IMR-90 (cell line): Measurements from ENCODE around the gene SMAD7. TPM values are rescaled to one million over a fixed set of nuclear protein-coding genes. Genes with fewer than 3 reads are reported as not detected.

ENCODE experiments used
- ATAC-seq: fragments of 200-7000 bp; cut with Tn5 transposase; 2 replicates; pipeline ENCODE4 v1.9.1; 2020; ENCODE audit warnings: low read depth, mild to moderate bottlenecking, moderate library complexity
- BruUV-seq: library from RNA; stranded (reverse); fragments of 400-500 nt; replicated peaks from 2 replicates; lab custom pipeline; 2021; lab: Mats Ljungman, UMichigan
- CTCF ChIA-PET: fragments of 300-600 bp; formaldehyde crosslinking; extraction: SDS; loops from one replicate; lab custom pipeline; 2021; ENCODE audit warnings: antibody characterized with exemption; lab: Yijun Ruan, JAX
- POLR2A ChIA-PET: fragments of 300-600 bp; sonication (Branson Sonifier 250); formaldehyde crosslinking; loops from one replicate; lab custom pipeline; 2022; ENCODE audit warnings: antibody characterized with exemption; ENCODE audit not compliant: unreplicated experiment; lab: Charles Lee
- DNase-seq: peaks from one replicate; pipeline ENCODE4 v3.0.0; 2013
- H2AFZ ChIP-seq: replicated peaks from 2 replicates; pipeline ENCODE3; 2013; ENCODE audit warnings: low read length, mild to moderate bottlenecking; ENCODE audit not compliant: poor library complexity
- H2AK5ac ChIP-seq: 2 replicates; pipeline ENCODE4 v1.6.1; 2013; ENCODE audit warnings: low read depth, low read length, inconsistent platforms
- H2AK9ac ChIP-seq: replicated peaks from 2 replicates; pipeline ENCODE3; 2013; ENCODE audit warnings: mild to moderate bottlenecking, low read depth, low read length, moderate library complexity; ENCODE audit not compliant: poor library complexity
- H2BK120ac ChIP-seq: 2 replicates; pipeline ENCODE4 v1.6.1; 2013; ENCODE audit warnings: low read depth, low read length, inconsistent platforms
- H2BK15ac ChIP-seq: 3 replicates; pipeline ENCODE4 v1.6.1; 2013; ENCODE audit warnings: low read depth, low read length, inconsistent platforms
- H2BK20ac ChIP-seq: 2 replicates; pipeline ENCODE4 v1.6.1; 2013; ENCODE audit warnings: low read depth, mild to moderate bottlenecking, inconsistent platforms, low read length, moderate library complexity
- H2BK5ac ChIP-seq: 2 replicates; pipeline ENCODE4 v1.6.1; 2013; ENCODE audit warnings: mild to moderate bottlenecking, low read depth, low read length, inconsistent platforms; ENCODE audit not compliant: poor library complexity, severe bottlenecking
- H3K14ac ChIP-seq: replicated peaks from 2 replicates; pipeline ENCODE4 v1.6.1; 2013; ENCODE audit warnings: low read depth, low read length, inconsistent platforms
- H3K18ac ChIP-seq: 2 replicates; pipeline ENCODE4 v1.6.1; 2013; ENCODE audit warnings: low read depth, low read length, control low read depth
- H3K23ac ChIP-seq: 2 replicates; pipeline ENCODE4 v1.6.1; 2013; ENCODE audit warnings: low read depth, low read length, inconsistent platforms
- H3K27ac ChIP-seq: 2 replicates; pipeline ENCODE4 v1.5.1; 2013; ENCODE audit warnings: mild to moderate bottlenecking, control low read depth, low read length; ENCODE audit not compliant: insufficient read depth
- H3K27me3 ChIP-seq: 2 replicates; pipeline ENCODE4 v1.6.1; 2013; ENCODE audit warnings: low read length; ENCODE audit not compliant: control insufficient read depth, insufficient read depth
- H3K36me3 ChIP-seq: 2 replicates; pipeline ENCODE4 v1.6.1; 2013; ENCODE audit warnings: low read length, mixed read lengths; ENCODE audit not compliant: control insufficient read depth, insufficient read depth
- H3K4ac ChIP-seq: 2 replicates; pipeline ENCODE4 v1.6.1; 2013; ENCODE audit warnings: low read depth, low read length, inconsistent platforms
- H3K4me1 ChIP-seq: 2 replicates; pipeline ENCODE4 v1.6.1; 2013; ENCODE audit warnings: low read length, mixed read lengths; ENCODE audit not compliant: control insufficient read depth, insufficient read depth
- H3K4me2 ChIP-seq: 2 replicates; pipeline ENCODE4 v1.6.1; 2013; ENCODE audit warnings: low read depth, mild to moderate bottlenecking, control low read depth, low read length, moderate library complexity
- H3K4me3 ChIP-seq: 2 replicates; pipeline ENCODE4 v1.5.1; 2013; ENCODE audit warnings: low read depth, mild to moderate bottlenecking, control low read depth, low read length, moderate library complexity; ENCODE audit not compliant: insufficient read depth
- H3K56ac ChIP-seq: 2 replicates; pipeline ENCODE4 v1.6.1; 2013; ENCODE audit warnings: low read length, inconsistent platforms; ENCODE audit not compliant: insufficient read depth; ENCODE audit errors: extremely low read depth
- H3K79me1 ChIP-seq, 2 experiments: 2 replicates each; pipeline ENCODE4 v1.6.1; 2013; ENCODE audit warnings: low read length in 2 of 2, inconsistent platforms in 1 of 2, low read depth in 1 of 2
- H3K9ac ChIP-seq: 2 replicates; pipeline ENCODE4 v1.6.1; 2013; ENCODE audit warnings: low read depth, low read length, control low read depth
- H3K9me1 ChIP-seq: 2 replicates; pipeline ENCODE4 v1.6.1; 2013; ENCODE audit warnings: low read length, inconsistent platforms; ENCODE audit not compliant: insufficient read depth
- H3K9me3 ChIP-seq: 2 replicates; pipeline ENCODE4 v1.6.1; 2013; ENCODE audit warnings: low read length; ENCODE audit not compliant: control insufficient read depth, insufficient read depth
- H4K20me1 ChIP-seq: 2 replicates; pipeline ENCODE4 v1.6.1; 2013; ENCODE audit warnings: low read length, inconsistent platforms; ENCODE audit not compliant: insufficient read depth
- H4K5ac ChIP-seq: 2 replicates; pipeline ENCODE4 v1.6.1; 2013; ENCODE audit warnings: mild to moderate bottlenecking, low read depth, low read length, control low read depth
- H4K8ac ChIP-seq, 2 experiments: 2 replicates each; pipeline ENCODE4 v1.6.1; 2013; ENCODE audit warnings: low read depth in 2 of 2, low read length in 2 of 2, control low read depth in 1 of 2, inconsistent platforms in 1 of 2
- H4K91ac ChIP-seq: 2 replicates; pipeline ENCODE4 v1.6.1; 2013; ENCODE audit warnings: low read depth, low read length, inconsistent platforms; ENCODE audit not compliant: insufficient read depth
- BHLHE40 ChIP-seq: fragments of 150-350 bp; IDR thresholded peaks from 2 replicates; pipeline ENCODE4 v1.6.1; 2016; ENCODE audit warnings: mild to moderate bottlenecking, low read depth, low read length
- CHD1 ChIP-seq: IDR thresholded peaks from 2 replicates; pipeline ENCODE4 v1.6.1; 2012; ENCODE audit warnings: low read depth, low read length, improper control_type of control experiment
- FOS ChIP-seq: fragments of 150-350 bp; IDR thresholded peaks from 2 replicates; pipeline ENCODE4 v1.6.1; 2016; ENCODE audit warnings: low read depth, low read length
- MAFK ChIP-seq: IDR thresholded peaks from 2 replicates; pipeline ENCODE4 v1.6.1; 2012; ENCODE audit warnings: low read depth, low read length, improper control_type of control experiment
- MAZ ChIP-seq: IDR thresholded peaks from 2 replicates; pipeline ENCODE4 v1.6.1; 2012; ENCODE audit warnings: low read depth, mild to moderate bottlenecking, low read length, improper control_type of control experiment, moderate library complexity, borderline replicate concordance
- NFE2L2 ChIP-seq: fragments of 150-350 bp; IDR thresholded peaks from 2 replicates; pipeline ENCODE4 v1.6.1; 2016; ENCODE audit warnings: low read depth, mild to moderate bottlenecking, low read length
- RAD21 ChIP-seq: IDR thresholded peaks from 2 replicates; pipeline ENCODE4 v1.6.1; 2012; ENCODE audit warnings: low read length, improper control_type of control experiment
- RCOR1 ChIP-seq: IDR thresholded peaks from 2 replicates; pipeline ENCODE4 v1.6.1; 2012; ENCODE audit warnings: mild to moderate bottlenecking, low read length, improper control_type of control experiment; ENCODE audit not compliant: insufficient replicate concordance
- SMC3 ChIP-seq: fragments of 150-350 bp; IDR thresholded peaks from 2 replicates; pipeline ENCODE4 v1.6.1; 2016; ENCODE audit warnings: low read depth, mild to moderate bottlenecking, antibody characterized with exemption, low read length, moderate library complexity
- WGBS, 2 experiments: methylation state at CpG; one replicate each; pipeline versions ENCODE4 v1.1.5 to v1.1.7; 2013; ENCODE audit warnings: missing lambda C conversion rate in 2 of 2; ENCODE audit not compliant: insufficient read length in 1 of 2; ENCODE audit errors: extremely low coverage in 2 of 2; 5-methylcytosine and 5-hydroxymethylcytosine counted together
- dilution Hi-C: fragments of 300-500 bp; cut with HindIII; formaldehyde crosslinking; loops from one replicate; pipeline ENCODE4 v1.14.3; 2018; ENCODE audit warnings: low sequenced_read_pairs; ENCODE audit not compliant: unreplicated experiment
- in situ Hi-C: fragments of 300-500 bp; cut with MboI; formaldehyde crosslinking; loops from 3 replicates; pipeline ENCODE4 v1.14.3; 2019; ENCODE audit warnings: low sequenced_read_pairs, inconsistent platforms, mixed read lengths
- intact Hi-C: fragments of 100-400 bp; cut with micrococcal nuclease; formaldehyde crosslinking; loops from 2 replicates; pipeline ENCODE4 v1.10.0; 2022
- polyA plus RNA-seq, 3 experiments: library from polyadenylated mRNA; depleted of rRNA; stranded (reverse); fragments of >200 nt; gene quantifications; 2 replicates each; pipeline ENCODE4 v1.2.3, GENCODE V29; 2012; ENCODE audit warnings: low replicate concordance in 1 of 3
- total RNA-seq: library from RNA; depleted of rRNA; stranded (reverse); fragments of >200 nt; gene quantifications from 2 replicates; pipeline ENCODE4 v1.2.3, GENCODE V29; 2012
- TF ChIP-seq, protein P1 (sequence below): conservative IDR thresholded peaks from 2 replicates; pipeline ENCODE4 v1.5.1; 2012; ENCODE audit warnings: mild to moderate bottlenecking, low read depth, low read length, improper control_type of control experiment
- TF ChIP-seq, protein P2 (sequence below): fragments of 150-350 bp; IDR thresholded peaks from 2 replicates; pipeline ENCODE4 v1.6.1; 2017; ENCODE audit warnings: mild to moderate bottlenecking, antibody characterized with exemption, low read length, low read depth
- TF ChIP-seq, protein P3 (sequence below): fragments of 150-350 bp; IDR thresholded peaks from 2 replicates; pipeline ENCODE4 v1.6.1; 2016; ENCODE audit warnings: low read depth, mild to moderate bottlenecking, low read length, moderate library complexity, borderline replicate concordance

SMAD7 gene
- total and polyA plus RNA-seq, 2 of the 4 experiments (the other 2 are of a cell fraction): 15.8 to 17.6 TPM

DNA sequence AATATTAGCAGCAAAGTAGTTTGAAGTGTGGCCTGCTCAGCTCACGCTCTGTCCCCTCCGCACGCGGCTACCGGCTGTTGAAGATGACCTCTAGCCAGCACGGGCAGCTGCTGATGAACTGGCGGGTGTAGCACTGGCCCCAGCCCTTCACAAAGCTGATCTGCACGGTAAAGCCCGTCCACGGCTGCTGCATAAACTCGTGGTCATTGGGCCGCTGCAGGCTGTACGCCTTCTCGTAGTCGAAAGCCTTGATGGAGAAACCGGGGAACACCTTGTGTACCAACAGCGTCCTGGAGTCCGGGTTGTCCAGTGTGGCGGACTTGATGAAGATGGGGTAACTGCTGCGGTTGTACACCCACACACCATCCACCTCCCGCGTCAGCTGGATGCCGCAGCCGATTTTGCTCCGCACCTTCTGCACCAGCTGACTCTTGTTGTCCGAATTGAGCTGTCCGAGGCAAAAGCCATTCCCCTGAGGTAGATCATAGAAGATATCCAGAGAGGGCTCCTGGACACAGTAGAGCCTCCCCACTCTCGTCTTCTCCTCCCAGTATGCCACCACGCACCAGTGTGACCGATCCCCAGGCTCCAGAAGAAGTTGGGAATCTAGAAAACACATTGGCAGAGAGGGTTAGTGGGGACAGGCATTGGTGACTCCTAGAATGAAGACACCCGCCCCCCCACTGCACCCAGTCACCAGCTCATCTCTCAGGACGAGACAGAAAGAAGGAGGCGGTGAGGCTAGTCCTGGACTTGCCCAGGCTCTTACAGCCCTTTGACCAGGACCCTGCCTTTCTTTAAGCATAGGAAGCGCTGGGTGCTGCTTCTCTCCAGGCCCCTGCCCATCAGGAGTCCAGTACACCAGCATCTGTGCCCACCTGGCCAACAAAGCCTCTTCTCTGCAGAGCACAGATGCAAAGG lies 29.2 kb downstream of the SMAD7 start:
- intact Hi-C loops (loop anchor here (2.0 kb wide), 1 partner anchor 19 kb away; no protein-coding TSS in a partner anchor), in situ Hi-C loops (no loop called here), dilution Hi-C loops (no loop called here)
- peak overlapping the region in 1 of 2 experiments; percentile 71; a peak in 2 of 4 replicates for H4K8ac ChIP-seq
- peak overlapping the region; percentile 78 for H2BK5ac ChIP-seq
- WGBS, 2 experiments: 69% methylated on average over 14 of the region's 34 CpGs; no CpG with 5 or more reads in 1 of the 2 experiments
- peak overlapping the region; percentile 71 for H4K91ac ChIP-seq
- peaks cover 27% of the 10 kb centered on the region for H3K9me1 ChIP-seq
- ChIA-PET POLR2A (interaction anchor here (0.7 kb wide), 1 partner anchor 152 kb away, joined by 10 read pairs; no protein-coding TSS in a partner anchor), CTCF (no interaction called here)
- peak overlapping the region; percentile 93 for H3K27ac ChIP-seq
- peak overlapping the region; percentile 53 for H2BK120ac ChIP-seq
- peaks cover 27% of the 10 kb centered on the region for H3K36me3 ChIP-seq
- peak overlapping the region; percentile 83 for H2BK20ac ChIP-seq
- peak overlapping the region; percentile 86 for H3K4ac ChIP-seq
- peak overlapping the region; percentile 42; the same call in 1 of the 2 replicates for H4K5ac ChIP-seq
- no TSS peak for BruUV-seq
- H3K4me2 ChIP-seq: no peak overlapping the region
- peak overlapping the region; percentile 54 for H3K18ac ChIP-seq
- H3K9me3 ChIP-seq: no peaks in the 10 kb centered on the region
- H4K20me1 ChIP-seq: peaks cover 45% of the 10 kb centered on the region
- peak overlapping the region; percentile 77 for H3K23ac ChIP-seq
- ATAC-seq: no peak
- no peaks in the 10 kb centered on the region for H3K27me3 ChIP-seq
- peak overlapping the region; percentile 35; the same call in 1 of the 2 replicates for H3K9ac ChIP-seq
- peak overlapping the region; percentile 24 for H2AFZ ChIP-seq
- H2AK9ac ChIP-seq: peak overlapping the region; percentile 67
- no peak overlapping the region for H3K4me3 ChIP-seq
- no peak for DNase-seq
- peaks cover 13 to 85% of the 10 kb centered on the region in 2 experiments; a peak in 3 of 4 replicates for H3K79me1 ChIP-seq
- peak overlapping the region; percentile 68; the same call in 1 of the 3 replicates for H2BK15ac ChIP-seq
- peak overlapping the region; percentile 48 for H3K56ac ChIP-seq
- H2AK5ac ChIP-seq: peak overlapping the region; percentile 54
- peak overlapping the region; percentile 31; the same call in 1 of the 2 replicates for H3K14ac ChIP-seq
- H3K4me1 ChIP-seq: peaks cover 37% of the 10 kb centered on the region
- TF ChIP-seq MAZ: no peak
- TF ChIP-seq MAFK: no peak
- TF ChIP-seq FOS: no peak
- TF ChIP-seq CHD1: no peak
- TF ChIP-seq, protein P1, sequence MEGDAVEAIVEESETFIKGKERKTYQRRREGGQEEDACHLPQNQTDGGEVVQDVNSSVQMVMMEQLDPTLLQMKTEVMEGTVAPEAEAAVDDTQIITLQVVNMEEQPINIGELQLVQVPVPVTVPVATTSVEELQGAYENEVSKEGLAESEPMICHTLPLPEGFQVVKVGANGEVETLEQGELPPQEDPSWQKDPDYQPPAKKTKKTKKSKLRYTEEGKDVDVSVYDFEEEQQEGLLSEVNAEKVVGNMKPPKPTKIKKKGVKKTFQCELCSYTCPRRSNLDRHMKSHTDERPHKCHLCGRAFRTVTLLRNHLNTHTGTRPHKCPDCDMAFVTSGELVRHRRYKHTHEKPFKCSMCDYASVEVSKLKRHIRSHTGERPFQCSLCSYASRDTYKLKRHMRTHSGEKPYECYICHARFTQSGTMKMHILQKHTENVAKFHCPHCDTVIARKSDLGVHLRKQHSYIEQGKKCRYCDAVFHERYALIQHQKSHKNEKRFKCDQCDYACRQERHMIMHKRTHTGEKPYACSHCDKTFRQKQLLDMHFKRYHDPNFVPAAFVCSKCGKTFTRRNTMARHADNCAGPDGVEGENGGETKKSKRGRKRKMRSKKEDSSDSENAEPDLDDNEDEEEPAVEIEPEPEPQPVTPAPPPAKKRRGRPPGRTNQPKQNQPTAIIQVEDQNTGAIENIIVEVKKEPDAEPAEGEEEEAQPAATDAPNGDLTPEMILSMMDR: no peak
- no peak for TF ChIP-seq NFE2L2
- TF ChIP-seq, protein P2, sequence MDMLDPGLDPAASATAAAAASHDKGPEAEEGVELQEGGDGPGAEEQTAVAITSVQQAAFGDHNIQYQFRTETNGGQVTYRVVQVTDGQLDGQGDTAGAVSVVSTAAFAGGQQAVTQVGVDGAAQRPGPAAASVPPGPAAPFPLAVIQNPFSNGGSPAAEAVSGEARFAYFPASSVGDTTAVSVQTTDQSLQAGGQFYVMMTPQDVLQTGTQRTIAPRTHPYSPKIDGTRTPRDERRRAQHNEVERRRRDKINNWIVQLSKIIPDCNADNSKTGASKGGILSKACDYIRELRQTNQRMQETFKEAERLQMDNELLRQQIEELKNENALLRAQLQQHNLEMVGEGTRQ: no peak
- TF ChIP-seq RCOR1: no peak
- TF ChIP-seq SMC3: no peak
- TF ChIP-seq RAD21: no peak
- no peak for TF ChIP-seq BHLHE40
- TF ChIP-seq, protein P3, sequence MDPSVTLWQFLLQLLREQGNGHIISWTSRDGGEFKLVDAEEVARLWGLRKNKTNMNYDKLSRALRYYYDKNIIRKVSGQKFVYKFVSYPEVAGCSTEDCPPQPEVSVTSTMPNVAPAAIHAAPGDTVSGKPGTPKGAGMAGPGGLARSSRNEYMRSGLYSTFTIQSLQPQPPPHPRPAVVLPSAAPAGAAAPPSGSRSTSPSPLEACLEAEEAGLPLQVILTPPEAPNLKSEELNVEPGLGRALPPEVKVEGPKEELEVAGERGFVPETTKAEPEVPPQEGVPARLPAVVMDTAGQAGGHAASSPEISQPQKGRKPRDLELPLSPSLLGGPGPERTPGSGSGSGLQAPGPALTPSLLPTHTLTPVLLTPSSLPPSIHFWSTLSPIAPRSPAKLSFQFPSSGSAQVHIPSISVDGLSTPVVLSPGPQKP: no peak
